B cell (primary cell): Measurements from ENCODE around the gene TKFC. TPM values are rescaled to one million over a fixed set of nuclear protein-coding genes. Genes with fewer than 3 reads are reported as not detected.

Source experiments
- ATAC-seq: fragments of 200-7000 bp; cut with Tn5 transposase; one replicate; pipeline ENCODE4 v1.10.0; 2021; ENCODE audit warnings: low read depth, mild to moderate bottlenecking, moderate number of reproducible peaks, moderate library complexity
- CTCF ChIA-PET: fragments of 350-600 bp; sonication (Branson Sonifier 250); formaldehyde crosslinking; loops from one replicate; lab custom pipeline; 2021; ENCODE audit warnings: antibody characterized with exemption, inconsistent platforms; lab: Charles Lee
- POLR2A ChIA-PET: fragments of 350-600 bp; sonication (Branson Sonifier 250); formaldehyde crosslinking; loops from one replicate; lab custom pipeline; 2021; ENCODE audit warnings: antibody characterized with exemption; lab: Charles Lee
- DNase-seq: peaks from one replicate; pipeline ENCODE4 v3.0.0; 2013
- H2AFZ ChIP-seq: 2 replicates; pipeline ENCODE4 v1.6.1; 2012; ENCODE audit warnings: mild to moderate bottlenecking, low read depth, low read length; ENCODE audit not compliant: insufficient read depth, poor library complexity, severe bottlenecking
- H3K27ac ChIP-seq, 2 donors: 1 replicate in 1 of 2; 2 replicates in 1 of 2; pipeline ENCODE4 v1.5.1; 2012 to 2013; ENCODE audit warnings: low read length in 2 of 2, mild to moderate bottlenecking in 2 of 2, moderate library complexity in 1 of 2
- H3K27me3 ChIP-seq, 4 experiments: fragments of 200-600 bp in 1 of 4; sonication (generic) in 1 of 4; replicated peaks in 1 of 4; 1 replicate in 2 of 4; 2 replicates in 2 of 4; pipeline versions ENCODE4 v1.6.1 to v1.7.0; 2013 to 2016; ENCODE audit warnings: low read length in 3 of 4, mild to moderate bottlenecking in 2 of 4, mixed read lengths in 1 of 4, moderate library complexity in 1 of 4; ENCODE audit not compliant: insufficient read depth in 4 of 4, control insufficient read depth in 3 of 4; ENCODE audit errors: control extremely low read depth in 1 of 4
- H3K36me3 ChIP-seq, 2 experiments: replicated peaks in 1 of 2; 1 replicate in 1 of 2; 2 replicates in 1 of 2; pipeline versions ENCODE4 v1.6.1 to v1.7.1; 2013; ENCODE audit warnings: low read length in 1 of 2; ENCODE audit not compliant: insufficient read depth in 2 of 2, control insufficient read depth in 1 of 2; ENCODE audit errors: control extremely low read depth in 1 of 2, extremely low read depth in 1 of 2
- H3K4me1 ChIP-seq, 2 donors: fragments of 200-600 bp in 1 of 2; sonication (generic) in 1 of 2; 1 replicate in 1 of 2; 2 replicates in 1 of 2; pipeline versions ENCODE4 v1.5.1 to v1.6.1; 2013 to 2017; ENCODE audit warnings: low read length in 2 of 2; ENCODE audit not compliant: control insufficient read depth in 2 of 2, insufficient read depth in 2 of 2
- H3K4me2 ChIP-seq: replicated peaks from 2 replicates; pipeline ENCODE3; 2012; ENCODE audit warnings: mild to moderate bottlenecking, low read depth, low read length; ENCODE audit not compliant: poor library complexity, severe bottlenecking
- H3K4me3 ChIP-seq, 5 experiments: fragments of 200-600 bp in 1 of 5; sonication (generic) in 1 of 5; 1 replicate in 3 of 5; 2 replicates in 2 of 5; pipeline versions ENCODE4 v1.5.1 to v1.7.0; 2011 to 2016; ENCODE audit warnings: low read length in 4 of 5, mild to moderate bottlenecking in 4 of 5, low read depth in 2 of 5, control low read depth in 1 of 5, moderate library complexity in 1 of 5; ENCODE audit not compliant: insufficient read depth in 1 of 5; ENCODE audit errors: control extremely low read depth in 1 of 5, extremely low read depth in 1 of 5
- H3K79me2 ChIP-seq: fragments of 200-600 bp; sonication (generic); one replicate; pipeline ENCODE4 v1.6.0; 2016; ENCODE audit warnings: low read length; ENCODE audit not compliant: control insufficient read depth, insufficient read depth
- H3K9ac ChIP-seq: fragments of 200-600 bp; sonication (generic); 2 replicates; pipeline ENCODE4 v1.6.1; 2017; ENCODE audit warnings: mild to moderate bottlenecking, low read length, moderate library complexity
- H3K9me3 ChIP-seq, 3 donors: one replicate each; pipeline versions ENCODE4 v1.6.1 to v1.7.1; 2013; ENCODE audit warnings: low read length in 2 of 3; ENCODE audit not compliant: control insufficient read depth in 2 of 3, insufficient read depth in 1 of 3; ENCODE audit errors: control extremely low read depth in 1 of 3
- H4K20me1 ChIP-seq: 2 replicates; pipeline ENCODE4 v1.6.0; 2012; ENCODE audit warnings: mild to moderate bottlenecking, low read length; ENCODE audit not compliant: insufficient read depth, control insufficient read depth, poor library complexity, severe bottlenecking
- H3K27ac Mint-ChIP-seq: one replicate; pipeline ENCODE4 v1.8.0; 2021; ENCODE audit warnings: mixed read lengths
- H3K27me3 Mint-ChIP-seq: one replicate; pipeline ENCODE4 v1.8.0; 2021; ENCODE audit warnings: mixed read lengths
- H3K4me1 Mint-ChIP-seq: one replicate; pipeline ENCODE4 v1.8.0; 2021; ENCODE audit warnings: mixed read lengths
- H3K4me3 Mint-ChIP-seq: one replicate; pipeline ENCODE4 v1.8.0; 2021; ENCODE audit warnings: mixed read lengths
- H3K9me3 Mint-ChIP-seq: one replicate; pipeline ENCODE4 v1.8.0; 2022; ENCODE audit warnings: mixed read lengths; ENCODE audit not compliant: insufficient read depth
- EZH2 ChIP-seq: IDR thresholded peaks from 2 replicates; pipeline ENCODE4 v1.6.1; 2012; ENCODE audit warnings: borderline replicate concordance, low read depth, mild to moderate bottlenecking, moderate library complexity, low read length; ENCODE audit not compliant: insufficient read depth, poor library complexity, severe bottlenecking
- WGBS: methylation state at CpG from one replicate; pipeline ENCODE4 v1.1.5; 2013; ENCODE audit warnings: missing lambda C conversion rate; ENCODE audit not compliant: insufficient coverage; 5-methylcytosine and 5-hydroxymethylcytosine counted together
- intact Hi-C: fragments of 100-400 bp; cut with micrococcal nuclease; formaldehyde crosslinking; loops from one replicate; pipeline ENCODE4 v1.10.0; 2022
- polyA plus RNA-seq: library from polyadenylated mRNA; depleted of rRNA; stranded (reverse); fragments of >200 nt; gene quantifications from 2 replicates; pipeline ENCODE4 v1.2.3, GENCODE V29; 2012
- total RNA-seq, 2 donors: library from RNA; stranded (reverse); fragments of 120-200 nt in 1 of 2; gene quantifications; 1 replicate in 1 of 2; 2 replicates in 1 of 2; pipeline versions ENCODE4 v1.2.3 to v1.2.4, GENCODE V29; 2013 to 2022
- TF ChIP-seq, protein P1 (sequence below): fragments of 200-600 bp; IDR thresholded peaks from one replicate; pipeline ENCODE4 v1.8.0; 2022; ENCODE audit warnings: antibody characterized with exemption, mild to moderate bottlenecking

The TKFC gene
- total and polyA plus RNA-seq, 2 donors (not counting 1 experiment from before 2014, with no cell fraction given) = 82.3 to 86.3 TPM

- DNase-seq (no peak), ATAC-seq (no peak)
- Mint-ChIP-seq H3K4me3 (no peak overlapping the region), H3K27ac (peak overlapping the region; percentile 85), H3K27me3 (no peaks in the 10 kb centered on the region), H3K9me3 (no peaks in the 10 kb centered on the region), H3K4me1 (peaks cover 49% of the 10 kb centered on the region)
- H4K20me1 ChIP-seq = peaks cover 80% of the 10 kb centered on the region
- no peak for TF ChIP-seq EZH2
- TF ChIP-seq, protein P1, sequence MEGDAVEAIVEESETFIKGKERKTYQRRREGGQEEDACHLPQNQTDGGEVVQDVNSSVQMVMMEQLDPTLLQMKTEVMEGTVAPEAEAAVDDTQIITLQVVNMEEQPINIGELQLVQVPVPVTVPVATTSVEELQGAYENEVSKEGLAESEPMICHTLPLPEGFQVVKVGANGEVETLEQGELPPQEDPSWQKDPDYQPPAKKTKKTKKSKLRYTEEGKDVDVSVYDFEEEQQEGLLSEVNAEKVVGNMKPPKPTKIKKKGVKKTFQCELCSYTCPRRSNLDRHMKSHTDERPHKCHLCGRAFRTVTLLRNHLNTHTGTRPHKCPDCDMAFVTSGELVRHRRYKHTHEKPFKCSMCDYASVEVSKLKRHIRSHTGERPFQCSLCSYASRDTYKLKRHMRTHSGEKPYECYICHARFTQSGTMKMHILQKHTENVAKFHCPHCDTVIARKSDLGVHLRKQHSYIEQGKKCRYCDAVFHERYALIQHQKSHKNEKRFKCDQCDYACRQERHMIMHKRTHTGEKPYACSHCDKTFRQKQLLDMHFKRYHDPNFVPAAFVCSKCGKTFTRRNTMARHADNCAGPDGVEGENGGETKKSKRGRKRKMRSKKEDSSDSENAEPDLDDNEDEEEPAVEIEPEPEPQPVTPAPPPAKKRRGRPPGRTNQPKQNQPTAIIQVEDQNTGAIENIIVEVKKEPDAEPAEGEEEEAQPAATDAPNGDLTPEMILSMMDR = no peak
- peaks cover 22 to 37% of the 10 kb centered on the region in 2 donors for H3K4me1 ChIP-seq
- H3K4me2 ChIP-seq = no peak overlapping the region
- intact Hi-C loops = loop anchor here (10.0 kb wide), 2 partner anchors 435 to 775 kb away; partner anchors contain the start of genes INCENP and TMEM109
- no peak overlapping the region for H3K9ac ChIP-seq
- CTCF ChIA-PET = interaction anchor here (3.0 to 3.2 kb wide), 2 partner anchors 14 to 36 kb away, joined by 22 to 30 read pairs; no protein-coding TSS in a partner anchor
- H3K36me3 ChIP-seq = peaks cover 2 to 93% of the 10 kb centered on the region in 2 experiments
- H3K9me3 ChIP-seq = no peaks in the 10 kb centered on the region
- POLR2A ChIA-PET = interaction anchor here (1.5 kb wide), 1 partner anchor 13 kb away, joined by 4 read pairs; the partner anchor contains the start of genes CYB561A3 and TMEM138
- 94% methylated on average over 10 of the region's 10 CpGs for WGBS
- peak overlapping the region in 1 of 2 donors; percentile 74 for H3K27ac ChIP-seq
- H3K27me3 ChIP-seq = no peaks in the 10 kb centered on the region
- peaks cover 38% of the 10 kb centered on the region for H3K79me2 ChIP-seq
- H2AFZ ChIP-seq = no peak overlapping the region
- H3K4me3 ChIP-seq = no peak overlapping the region
These were observed 16.9 kb downstream of the TKFC start for GRCh38 chr11:61349916-61350315.

GRCh38 chr11:61350336-61350735 lies 17.3 kb downstream of the TKFC start:
- TF ChIP-seq, protein P1 = no peak
- no peak for TF ChIP-seq EZH2
- ChIA-PET CTCF (interaction anchor here (3.0 to 3.2 kb wide), 2 partner anchors 14 to 35 kb away, joined by 22 to 30 read pairs; no protein-coding TSS in a partner anchor), POLR2A (interaction anchor here (1.5 kb wide), 1 partner anchor 12 kb away, joined by 4 read pairs; the partner anchor contains the start of genes CYB561A3 and TMEM138)
- Mint-ChIP-seq H3K4me1 (peaks cover 51% of the 10 kb centered on the region), H3K9me3 (no peaks in the 10 kb centered on the region), H3K27me3 (no peaks in the 10 kb centered on the region), H3K4me3 (no peak overlapping the region), H3K27ac (peak overlapping the region; percentile 67)
- H3K9ac ChIP-seq = no peak overlapping the region
- no peak overlapping the region for H3K4me3 ChIP-seq
- WGBS = 83% methylated on average over 1 of the region's 1 CpG
- no peaks in the 10 kb centered on the region for H3K9me3 ChIP-seq
- no peak for ATAC-seq
- H2AFZ ChIP-seq = no peak overlapping the region
- DNase-seq = no peak
- H3K4me1 ChIP-seq = peaks cover 26 to 41% of the 10 kb centered on the region in 2 donors
- H4K20me1 ChIP-seq = peaks cover 82% of the 10 kb centered on the region
- peak overlapping the region in 1 of 2 donors; percentile 74 for H3K27ac ChIP-seq
- H3K27me3 ChIP-seq = no peaks in the 10 kb centered on the region
- peaks cover 42% of the 10 kb centered on the region for H3K79me2 ChIP-seq
- intact Hi-C loops = loop anchor here (10.0 kb wide), 2 partner anchors 436 to 774 kb away; partner anchors contain the start of genes INCENP and TMEM109
- H3K4me2 ChIP-seq = no peak overlapping the region
- peaks cover 2 to 94% of the 10 kb centered on the region in 2 experiments for H3K36me3 ChIP-seq
